ENCODE data around the gene WBP1.

- TF ChIP-seq CTCF (IDR thresholded peaks at IDR 0.05; ENCODE audit: low read length) (no peak), EZH2 (IDR thresholded peaks at IDR 0.05; ENCODE audit: borderline replicate concordance, low read length) (no peak)
Observed at GRCh38 chr2:74481431-74481830, 23.2 kb downstream of the WBP1 start.

Measured in OCI-LY1 (cell line).